ENCODE results near the gene DLX4. TPM values are rescaled to one million over a fixed set of nuclear protein-coding genes. Genes with fewer than 3 reads are reported as not detected.

DLX4 gene
- total RNA-seq, 4 donors from 2014 or later: 1.4 to 5.7 (median 3.4) TPM

DNA sequence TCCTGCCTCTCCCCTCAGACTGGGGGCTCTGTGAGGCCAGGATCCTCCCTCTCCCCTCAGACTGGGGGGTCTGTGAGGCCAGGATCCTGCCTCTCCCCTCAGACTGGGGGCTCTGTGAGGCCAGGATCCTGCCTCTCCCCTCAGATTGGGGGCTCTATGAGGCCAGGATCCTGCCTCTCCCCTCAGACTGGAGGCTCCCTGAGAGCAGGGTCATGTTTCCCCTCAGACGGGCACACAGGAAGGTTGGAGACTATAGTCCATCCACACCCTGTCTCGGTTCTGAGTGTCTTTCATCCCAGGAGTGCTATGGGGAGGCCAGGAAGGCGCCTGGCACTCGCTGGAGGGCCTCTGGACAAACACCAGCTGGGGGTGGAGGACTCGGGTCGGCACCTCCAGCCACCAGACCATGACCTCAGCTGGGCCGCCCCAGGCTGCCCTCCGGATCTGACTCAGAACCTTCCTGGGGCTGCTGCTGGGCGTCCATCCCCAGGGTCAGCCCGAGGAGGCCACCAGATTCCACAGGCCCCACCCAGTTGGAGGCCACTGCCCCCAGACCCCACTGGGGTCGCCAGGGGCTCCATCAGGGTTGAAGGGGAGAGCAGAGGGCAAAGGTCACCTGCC lies 21.9 kb upstream of the DLX4 start:
- 82% methylated on average over 4 of the region's 11 CpGs for WGBS
- DNase-seq (ENCODE audit: low spot score in 2 of 2): no peak
- TF ChIP-seq POLR2AphosphoS5 (IDR thresholded peaks at IDR 0.05) (no peak), POLR2A (IDR thresholded peaks at IDR 0.05) (no peak), EP300 (IDR thresholded peaks at IDR 0.05) (no peak)
- TF ChIP-seq, protein P1, sequence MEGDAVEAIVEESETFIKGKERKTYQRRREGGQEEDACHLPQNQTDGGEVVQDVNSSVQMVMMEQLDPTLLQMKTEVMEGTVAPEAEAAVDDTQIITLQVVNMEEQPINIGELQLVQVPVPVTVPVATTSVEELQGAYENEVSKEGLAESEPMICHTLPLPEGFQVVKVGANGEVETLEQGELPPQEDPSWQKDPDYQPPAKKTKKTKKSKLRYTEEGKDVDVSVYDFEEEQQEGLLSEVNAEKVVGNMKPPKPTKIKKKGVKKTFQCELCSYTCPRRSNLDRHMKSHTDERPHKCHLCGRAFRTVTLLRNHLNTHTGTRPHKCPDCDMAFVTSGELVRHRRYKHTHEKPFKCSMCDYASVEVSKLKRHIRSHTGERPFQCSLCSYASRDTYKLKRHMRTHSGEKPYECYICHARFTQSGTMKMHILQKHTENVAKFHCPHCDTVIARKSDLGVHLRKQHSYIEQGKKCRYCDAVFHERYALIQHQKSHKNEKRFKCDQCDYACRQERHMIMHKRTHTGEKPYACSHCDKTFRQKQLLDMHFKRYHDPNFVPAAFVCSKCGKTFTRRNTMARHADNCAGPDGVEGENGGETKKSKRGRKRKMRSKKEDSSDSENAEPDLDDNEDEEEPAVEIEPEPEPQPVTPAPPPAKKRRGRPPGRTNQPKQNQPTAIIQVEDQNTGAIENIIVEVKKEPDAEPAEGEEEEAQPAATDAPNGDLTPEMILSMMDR (IDR thresholded peaks at IDR 0.05): no peak
- no peaks in the 10 kb centered on the region for H3K9me3 ChIP-seq
- no peak overlapping the region for H3K4me3 ChIP-seq
- H3K27ac ChIP-seq: no peak overlapping the region
- H3K4me1 ChIP-seq: peaks cover 6% of the 10 kb centered on the region
- peaks cover 75% of the 10 kb centered on the region for H3K27me3 ChIP-seq
- H3K36me3 ChIP-seq: no peaks in the 10 kb centered on the region

DNA sequence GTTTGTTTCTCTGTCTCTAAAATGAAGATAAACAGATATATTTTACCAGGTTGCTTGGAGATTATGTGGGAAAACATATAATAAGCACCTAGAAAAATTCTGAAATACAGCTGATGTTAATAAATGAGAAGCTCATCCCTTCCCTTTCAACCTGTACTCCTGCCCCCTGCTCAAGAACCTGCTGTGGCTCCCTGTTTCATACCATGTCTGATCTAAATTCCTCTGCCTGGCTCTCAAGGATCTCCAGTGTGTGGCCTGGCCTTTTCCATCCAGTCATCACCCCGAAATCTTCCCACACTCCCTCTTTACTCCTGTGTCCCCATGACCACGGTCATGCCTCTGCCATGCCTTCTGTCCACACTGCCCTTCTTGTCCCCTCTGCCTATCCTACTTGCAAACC lies 19.4 kb upstream of the DLX4 start:
- peaks cover 61% of the 10 kb centered on the region for H3K27me3 ChIP-seq
- peaks cover 9% of the 10 kb centered on the region for H3K4me1 ChIP-seq
- WGBS: 85% methylated on average over 2 of the region's 2 CpGs
- no peak overlapping the region for H3K27ac ChIP-seq
- TF ChIP-seq POLR2A (IDR thresholded peaks at IDR 0.05) (no peak), EP300 (IDR thresholded peaks at IDR 0.05) (no peak), POLR2AphosphoS5 (IDR thresholded peaks at IDR 0.05) (no peak)
- TF ChIP-seq, protein P1 (IDR thresholded peaks at IDR 0.05): no peak
- no peak overlapping the region for H3K4me3 ChIP-seq
- H3K36me3 ChIP-seq: no peaks in the 10 kb centered on the region
- no peak for DNase-seq (ENCODE audit: low spot score in 2 of 2)
- no peaks in the 10 kb centered on the region for H3K9me3 ChIP-seq

DNA sequence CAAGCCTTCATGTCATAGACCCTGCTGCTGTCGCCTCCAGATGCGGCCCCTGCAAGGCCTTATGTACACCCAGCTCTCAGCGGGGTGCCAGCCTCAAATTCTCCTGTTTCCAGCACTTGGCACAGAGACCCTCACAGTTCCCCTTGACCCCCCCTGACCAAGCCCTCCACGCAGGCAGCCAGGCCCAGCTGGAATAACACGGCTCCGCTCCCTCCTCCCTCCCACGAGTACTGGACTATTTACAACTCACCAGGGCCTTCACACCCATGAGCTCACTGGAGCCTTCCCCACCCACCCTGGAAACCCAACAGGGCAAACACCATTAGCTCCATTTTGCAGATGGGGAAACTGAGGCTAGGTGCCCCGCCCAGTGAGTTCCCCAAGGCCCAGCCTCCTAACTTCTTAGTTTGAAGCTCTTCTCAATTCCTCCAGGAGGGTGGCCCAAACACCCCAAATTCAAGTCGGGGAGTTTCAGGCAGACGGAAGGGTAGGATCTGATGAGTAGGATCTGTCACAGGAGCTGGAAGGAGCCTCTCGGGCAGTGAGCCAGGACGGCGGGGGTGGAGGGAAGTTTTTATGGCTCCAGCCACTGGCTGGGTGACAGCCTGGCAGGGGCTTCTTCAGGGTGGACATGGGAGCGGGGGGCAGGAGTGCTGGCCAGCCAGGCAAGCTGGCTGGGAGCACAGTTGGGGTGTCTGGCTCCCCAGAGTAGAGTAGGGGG lies 17.5 kb upstream of the DLX4 start:
- no peak overlapping the region for H3K27ac ChIP-seq
- H3K4me3 ChIP-seq: no peak overlapping the region
- H3K9me3 ChIP-seq: no peaks in the 10 kb centered on the region
- peaks cover 50% of the 10 kb centered on the region for H3K27me3 ChIP-seq
- H3K4me1 ChIP-seq: peaks cover 9% of the 10 kb centered on the region
- no peak for DNase-seq (ENCODE audit: low spot score in 2 of 2)
- WGBS: 57% methylated on average over 13 of the region's 14 CpGs
- no peak for TF ChIP-seq POLR2A (IDR thresholded peaks at IDR 0.05)
- no peak for TF ChIP-seq EP300 (IDR thresholded peaks at IDR 0.05)
- TF ChIP-seq POLR2AphosphoS5 (IDR thresholded peaks at IDR 0.05): no peak
- TF ChIP-seq, protein P1 (IDR thresholded peaks at IDR 0.05): no peak
- no peaks in the 10 kb centered on the region for H3K36me3 ChIP-seq

DNA sequence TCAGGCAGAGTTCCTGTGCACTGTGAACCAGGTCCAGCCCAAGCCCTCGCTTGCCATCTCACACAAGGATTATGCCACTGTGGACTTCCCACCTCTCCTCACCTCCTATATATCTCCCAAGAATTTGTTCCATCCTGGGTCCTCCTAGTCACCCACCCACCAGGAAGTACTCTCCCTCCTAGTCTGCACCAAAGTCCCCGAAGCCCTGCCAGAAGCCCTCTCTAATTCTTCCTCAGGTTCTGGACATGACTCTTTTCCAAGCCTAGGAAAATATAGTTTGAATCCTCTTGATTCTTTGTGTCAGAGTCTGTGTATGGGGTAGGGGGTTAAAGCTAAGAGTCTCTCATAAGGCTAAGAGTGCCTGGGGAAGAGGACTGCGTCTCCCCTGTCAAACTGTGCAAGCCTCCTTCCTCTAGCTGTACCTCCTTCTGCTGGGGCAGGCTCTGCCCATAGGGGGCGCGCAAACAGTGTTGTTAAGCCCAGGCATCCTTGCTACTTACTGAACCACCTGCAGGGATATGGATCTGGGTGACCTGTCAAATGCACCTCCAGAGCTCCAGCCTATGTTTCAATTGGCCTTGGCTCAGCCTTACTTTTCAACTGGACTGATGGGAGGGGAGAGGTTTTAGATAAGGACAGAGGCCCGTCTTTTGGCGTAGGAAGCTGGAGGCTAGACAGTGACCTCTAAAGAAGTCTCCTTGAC lies 16.6 kb upstream of the DLX4 start:
- no peak for TF ChIP-seq POLR2A (IDR thresholded peaks at IDR 0.05)
- TF ChIP-seq, protein P1 (IDR thresholded peaks at IDR 0.05): peak; percentile 76 to 86
- no peaks in the 10 kb centered on the region for H3K9me3 ChIP-seq
- no peaks in the 10 kb centered on the region for H3K36me3 ChIP-seq
- H3K27ac ChIP-seq: no peak overlapping the region
- peaks cover 44% of the 10 kb centered on the region for H3K27me3 ChIP-seq
- H3K4me3 ChIP-seq: no peak overlapping the region
- peaks cover 9% of the 10 kb centered on the region for H3K4me1 ChIP-seq
- WGBS: 50% methylated on average over 6 of the region's 7 CpGs
- DNase-seq (ENCODE audit: low spot score in 2 of 2): peak in 1 of 2 donors; percentile 82

DNA sequence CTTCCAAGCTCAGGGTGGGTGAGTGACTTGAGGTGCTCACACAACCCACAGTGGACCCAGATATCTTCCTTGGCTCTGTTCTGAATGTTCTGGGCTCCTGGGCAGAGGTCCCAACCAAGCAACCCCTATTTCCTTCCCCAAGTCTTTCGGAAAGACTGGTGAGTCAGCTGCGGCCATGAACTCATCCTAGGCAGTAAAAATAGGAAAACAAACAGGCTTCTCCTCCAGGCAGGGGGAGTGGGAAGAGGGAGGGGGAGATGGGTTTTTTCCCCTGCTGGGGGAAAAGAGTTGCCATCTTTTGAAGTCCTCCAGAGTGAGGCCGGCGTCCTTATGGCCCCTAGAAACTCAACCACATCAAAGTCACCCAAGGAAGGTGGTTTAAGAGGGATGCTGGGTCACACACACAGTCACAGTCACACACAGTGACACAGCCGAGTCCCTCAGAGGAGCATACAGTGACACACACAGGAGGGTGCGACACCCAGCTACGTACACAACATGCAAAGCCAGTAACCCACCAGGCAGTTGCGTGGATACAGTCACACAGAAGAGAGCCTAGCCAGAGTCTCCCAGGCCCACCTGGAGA lies 16.0 kb upstream of the DLX4 start:
- 86% methylated on average over 8 of the region's 8 CpGs for WGBS

More for the DNA sequence above, 16.0 kb upstream of the DLX4 start:
- TF ChIP-seq, protein P1 (IDR thresholded peaks at IDR 0.05): no peak
- TF ChIP-seq POLR2A (IDR thresholded peaks at IDR 0.05) (no peak), EP300 (IDR thresholded peaks at IDR 0.05) (no peak), POLR2AphosphoS5 (IDR thresholded peaks at IDR 0.05) (no peak)
- Histone ChIP-seq H3K4me1 (peaks cover 9% of the 10 kb centered on the region), H3K4me3 (no peak overlapping the region), H3K27me3 (peaks cover 44% of the 10 kb centered on the region), H3K36me3 (no peaks in the 10 kb centered on the region), H3K27ac (no peak overlapping the region), H3K9me3 (no peaks in the 10 kb centered on the region)
- no peak for DNase-seq (ENCODE audit: low spot score in 2 of 2)
